HEK293T (cell line): ENCODE measurements around the gene TRIM63.

Source experiments
- CTCF ChIA-PET: fragments of 350-600 bp; formaldehyde crosslinking; extraction: SDS; loops from one replicate; lab custom pipeline; 2021; ENCODE audit warnings: antibody characterized with exemption, inconsistent platforms; lab: Yijun Ruan, JAX
- POLR2A ChIA-PET: fragments of 350-600 bp; formaldehyde crosslinking; extraction: SDS; loops from one replicate; lab custom pipeline; 2020; ENCODE audit warnings: antibody characterized with exemption, inconsistent platforms; lab: Yijun Ruan, JAX
- DNase-seq: peaks from one replicate; pipeline ENCODE4 v3.0.0; 2012; ENCODE audit warnings: mixed read lengths; ENCODE audit errors: extremely low spot score
- ARNT ChIP-seq: fragments of 450-650 bp; IDR thresholded peaks from 2 replicates; pipeline ENCODE4 v1.6.1; 2017; ENCODE audit warnings: mild to moderate bottlenecking
- BHLHE40 ChIP-seq: fragments of 450-650 bp; IDR thresholded peaks from 2 replicates; pipeline ENCODE4 v1.6.1; 2016; ENCODE audit warnings: mild to moderate bottlenecking, moderate library complexity, borderline replicate concordance
- CTBP1 ChIP-seq: fragments of 450-650 bp; IDR thresholded peaks from 2 replicates; pipeline ENCODE4 v1.6.1; 2016; ENCODE audit warnings: borderline replicate concordance
- ELF4 ChIP-seq: fragments of 450-650 bp; IDR thresholded peaks from 2 replicates; pipeline ENCODE4 v1.6.1; 2017; ENCODE audit warnings: antibody characterized with exemption
- FOXA1 ChIP-seq: fragments of 450-650 bp; IDR thresholded peaks from 2 replicates; pipeline ENCODE4 v1.6.1; 2016; ENCODE audit warnings: mild to moderate bottlenecking
- FOXK2 ChIP-seq: fragments of 450-650 bp; IDR thresholded peaks from 2 replicates; pipeline ENCODE4 v1.6.1; 2016; ENCODE audit warnings: mild to moderate bottlenecking
- FOXM1 ChIP-seq: fragments of 450-650 bp; IDR thresholded peaks from 2 replicates; pipeline ENCODE4 v1.6.1; 2017; ENCODE audit warnings: mild to moderate bottlenecking, borderline replicate concordance
- HDGF ChIP-seq: fragments of 450-650 bp; IDR thresholded peaks from 2 replicates; pipeline ENCODE4 v1.6.1; 2017; ENCODE audit warnings: antibody characterized with exemption, borderline replicate concordance
- L3MBTL2 ChIP-seq: fragments of 450-650 bp; conservative IDR thresholded peaks from 2 replicates; pipeline ENCODE4 v1.6.1; 2016; ENCODE audit warnings: mild to moderate bottlenecking
- LEF1 ChIP-seq: fragments of 450-650 bp; IDR thresholded peaks from 2 replicates; pipeline ENCODE4 v1.6.1; 2017; ENCODE audit warnings: mild to moderate bottlenecking, borderline replicate concordance
- NFRKB ChIP-seq: fragments of 450-650 bp; IDR thresholded peaks from 2 replicates; pipeline ENCODE4 v1.6.1; 2016; ENCODE audit warnings: mild to moderate bottlenecking, moderate library complexity
- PKNOX1 ChIP-seq: fragments of 450-650 bp; IDR thresholded peaks from 2 replicates; pipeline ENCODE4 v1.6.1; 2016
- SP1 ChIP-seq: fragments of 450-650 bp; IDR thresholded peaks from 2 replicates; pipeline ENCODE4 v1.6.1; 2017
- SUZ12 ChIP-seq: fragments of 450-650 bp; IDR thresholded peaks from 2 replicates; pipeline ENCODE4 v1.6.1; 2016; ENCODE audit warnings: mild to moderate bottlenecking
- TARDBP ChIP-seq: fragments of 450-650 bp; IDR thresholded peaks from 2 replicates; pipeline ENCODE4 v1.6.1; 2016
- ZNF384 ChIP-seq: fragments of 450-650 bp; IDR thresholded peaks from 2 replicates; pipeline ENCODE4 v1.6.1; 2016

TRIM63 gene

GRCh38 chr1:26017606-26018005, 49.8 kb downstream of the TRIM63 start:
- ChIA-PET CTCF (interaction anchor here (0.6 to 1.2 kb wide), 4 partner anchors 8 to 147 kb away, joined by 3 read pairs; no protein-coding TSS in a partner anchor), POLR2A (interaction anchor here (0.9 to 1.3 kb wide), 2 partner anchors 12 to 17 kb away, joined by 3 to 4 read pairs; no protein-coding TSS in a partner anchor)
- TF ChIP-seq TARDBP (no peak), ELF4 (no peak), PKNOX1 (no peak)
- DNase-seq, result no peak

GRCh38 chr1:26016953-26017545, 50.4 kb downstream of the TRIM63 start:
- ChIA-PET CTCF (interaction anchor here (1.2 kb wide), 1 partner anchor 148 kb away, joined by 3 read pairs; no protein-coding TSS in a partner anchor), POLR2A (interaction anchor here (1.3 kb wide), 1 partner anchor 18 kb away, joined by 4 read pairs; no protein-coding TSS in a partner anchor)
- no peak for DNase-seq
- TF ChIP-seq BHLHE40, result no peak
- no peak for TF ChIP-seq LEF1
- TF ChIP-seq ZNF384, result no peak
- no peak for TF ChIP-seq PKNOX1
- TF ChIP-seq CTBP1, result no peak
- no peak for TF ChIP-seq SP1
- no peak for TF ChIP-seq FOXA1
- TF ChIP-seq FOXM1, result no peak
- TF ChIP-seq FOXK2, result no peak

DNA sequence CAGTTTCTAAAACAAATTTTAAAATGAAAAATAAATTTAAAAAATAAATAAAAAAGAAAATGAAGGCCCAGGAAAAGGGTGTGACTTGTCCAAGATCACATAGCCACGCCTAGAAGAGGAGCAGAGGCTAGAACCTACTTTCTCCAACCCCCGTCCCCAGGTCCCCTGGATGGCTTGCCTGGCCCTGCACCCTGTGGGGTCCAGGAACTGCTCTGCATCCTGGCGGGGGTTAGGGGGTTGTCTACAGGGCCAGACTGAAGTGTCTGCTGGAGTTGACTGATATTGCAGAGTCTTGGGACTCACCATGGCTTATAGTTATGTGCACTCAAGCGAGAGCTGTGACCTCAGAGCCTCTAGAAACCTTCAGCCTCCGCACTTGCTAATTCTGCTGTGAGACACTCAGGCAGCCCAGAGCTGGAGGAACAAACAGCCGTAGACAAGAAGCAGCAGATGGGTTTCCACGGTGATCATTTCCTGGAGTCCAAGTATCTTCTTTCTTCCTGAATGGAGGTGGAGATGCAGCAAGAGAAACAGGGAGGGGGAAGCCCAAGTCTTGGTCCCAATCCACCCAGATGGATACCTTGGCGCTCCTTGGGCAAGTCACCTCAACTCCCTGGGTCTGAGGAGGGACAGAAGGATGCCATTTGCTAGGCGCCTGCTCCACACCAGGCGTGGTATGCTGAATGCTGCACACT, 51.0 kb downstream of the TRIM63 start:
- CTCF ChIA-PET, result no interaction called here
- DNase-seq, result no peak

GRCh38 chr1:26015358-26015757, 52.1 kb downstream of the TRIM63 start:
- DNase-seq, result no peak
- POLR2A ChIA-PET, result no interaction called here
- TF ChIP-seq CTBP1 (no peak), FOXK2 (no peak), TARDBP (no peak), ELF4 (no peak), HDGF (no peak), ARNT (no peak), FOXM1 (no peak)
- CTCF ChIA-PET, result no interaction called here

More for the DNA sequence above, 51.0 kb downstream of the TRIM63 start:
- TF ChIP-seq HDGF, result no peak
- no peak for TF ChIP-seq ZNF384
- TF ChIP-seq SP1, result no peak
- TF ChIP-seq ARNT, result no peak
- TF ChIP-seq FOXM1, result no peak
- no peak for TF ChIP-seq NFRKB
- TF ChIP-seq PKNOX1, result no peak
- TF ChIP-seq FOXK2, result no peak
- no peak for TF ChIP-seq CTBP1
- no peak for TF ChIP-seq BHLHE40
- no peak for TF ChIP-seq ELF4
- TF ChIP-seq TARDBP, result no peak
- TF ChIP-seq SUZ12, result no peak
- no peak for TF ChIP-seq L3MBTL2
- TF ChIP-seq LEF1, result no peak
- POLR2A ChIA-PET, result interaction anchor here (1.3 kb wide), 1 partner anchor 19 kb away, joined by 4 read pairs; no protein-coding TSS in a partner anchor

DNA sequence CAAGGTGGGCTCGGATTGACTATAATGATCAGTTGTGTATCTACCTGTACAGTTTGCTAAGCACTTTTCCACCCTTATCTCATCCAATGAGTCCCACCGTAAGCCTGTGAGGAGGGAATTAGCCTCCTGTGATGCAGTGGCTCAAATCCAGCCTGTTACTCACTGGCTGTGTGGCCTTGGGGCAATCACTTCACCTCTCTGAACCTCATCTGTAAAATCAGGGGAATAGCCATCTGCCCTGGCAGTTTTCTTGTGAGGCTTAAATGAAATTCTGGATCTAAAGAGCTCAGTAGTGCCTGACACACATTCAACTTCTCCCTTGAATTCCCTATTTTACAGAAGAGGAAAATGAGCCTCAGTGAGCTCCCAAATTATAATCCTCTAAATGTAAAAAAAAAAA, 53.3 kb downstream of the TRIM63 start:
- CTCF ChIA-PET, result no interaction called here
- POLR2A ChIA-PET, result no interaction called here
- no peak for DNase-seq
- TF ChIP-seq FOXM1, result no peak
- TF ChIP-seq FOXA1, result no peak
- TF ChIP-seq ELF4, result no peak
- no peak for TF ChIP-seq TARDBP
- TF ChIP-seq PKNOX1, result no peak
- TF ChIP-seq BHLHE40, result no peak
- TF ChIP-seq ZNF384, result no peak
- TF ChIP-seq ARNT, result no peak
- TF ChIP-seq SUZ12, result no peak
- TF ChIP-seq SP1, result no peak
- TF ChIP-seq HDGF, result no peak
- no peak for TF ChIP-seq CTBP1
- TF ChIP-seq FOXK2, result no peak
- no peak for TF ChIP-seq LEF1
- no peak for TF ChIP-seq L3MBTL2
- no peak for TF ChIP-seq NFRKB
